Epithelial cell of esophagus (primary cell): ENCODE data around the gene SLC25A12.
"Not testable (repeated sequence)": the region's sequence is repeated elsewhere in the genome, so short reads cannot be mapped to it uniquely, and the experiment has no call there.

Experiments
- DNase-seq: peaks from one replicate; pipeline ENCODE4 v3.0.0; 2010; ENCODE audit warnings: low read depth
- H3K4me3 ChIP-seq: 2 replicates; pipeline ENCODE4 v1.5.1; 2011; ENCODE audit warnings: mild to moderate bottlenecking, low read length, control low read depth
- CTCF ChIP-seq: IDR thresholded peaks from 2 replicates; pipeline ENCODE4 v1.5.1; 2011; ENCODE audit warnings: low read depth, mild to moderate bottlenecking, low read length, control low read depth, inconsistent platforms; ENCODE audit not compliant: insufficient read depth; ENCODE audit errors: missing control alignments

SLC25A12 gene

DNA sequence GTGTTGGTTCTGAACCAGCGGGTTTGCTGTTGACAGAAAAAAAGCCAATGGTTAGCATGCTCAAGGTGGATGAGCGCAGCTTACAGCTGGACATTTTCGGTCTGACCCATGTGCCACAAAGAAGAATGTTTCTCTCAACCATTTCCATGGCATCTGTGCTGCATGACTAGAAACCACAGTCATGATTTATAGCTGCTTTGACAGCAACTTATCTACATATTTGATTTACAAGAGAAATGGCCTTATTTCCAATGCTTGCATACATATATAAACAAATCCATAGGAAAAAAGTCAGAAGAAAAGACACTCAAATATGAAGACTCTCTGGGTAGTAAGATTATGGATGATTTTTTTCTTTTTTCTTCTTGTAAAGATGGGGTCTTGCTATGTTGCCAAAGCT is 108.6 kb downstream of the SLC25A12 start:
- TF ChIP-seq CTCF: no peak
- DNase-seq: no peak
- no peak overlapping the region for H3K4me3 ChIP-seq

GRCh38 chr2:171778515-171778914 is 115.5 kb downstream of the SLC25A12 start:
- DNase-seq: no peak
- no peak for TF ChIP-seq CTCF

DNA sequence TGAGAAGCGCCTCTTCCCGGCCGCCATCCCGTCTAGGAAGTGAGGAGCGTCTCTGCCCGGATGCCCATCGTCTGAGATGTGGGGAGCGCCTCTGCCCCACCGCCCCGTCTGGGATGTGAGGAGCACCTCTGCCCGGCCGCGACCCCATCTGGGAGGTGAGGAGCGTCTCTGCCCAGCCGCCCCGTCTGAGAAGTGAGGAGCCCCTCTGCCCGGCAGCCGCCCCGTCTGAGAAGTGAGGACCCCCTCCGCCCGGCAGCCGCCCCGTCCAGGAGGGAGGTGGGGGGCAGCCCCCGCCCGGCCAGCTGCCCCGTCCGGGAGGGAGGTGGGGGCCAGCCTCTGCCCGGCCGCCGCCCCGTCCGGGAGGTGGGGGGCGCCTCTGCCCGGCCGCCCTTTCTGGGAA is 119.5 kb downstream of the SLC25A12 start:
- not testable (repeated sequence) for H3K4me3 ChIP-seq, DNase-seq

More at GRCh38 chr2:171778515-171778914, 115.5 kb downstream of the SLC25A12 start:
- H3K4me3 ChIP-seq: no peak overlapping the region

DNA sequence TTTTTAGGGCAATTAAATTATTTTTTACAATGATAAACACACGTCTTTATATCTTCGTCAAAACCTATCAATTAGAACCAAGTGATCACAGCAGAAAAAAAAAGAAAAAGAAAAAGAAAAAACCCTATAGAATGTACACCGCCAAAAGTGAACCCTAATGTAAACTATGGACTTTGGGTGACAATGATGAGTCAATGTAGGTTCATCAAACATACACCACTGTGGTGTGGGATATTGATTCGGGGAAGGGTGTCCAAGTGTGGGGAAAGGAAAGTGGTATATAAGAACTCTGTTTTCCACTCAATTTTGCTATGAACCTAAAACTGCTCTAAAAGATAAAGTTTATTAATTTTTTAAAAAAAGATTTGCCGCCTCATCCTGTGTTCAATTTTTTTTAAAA is 121.7 kb downstream of the SLC25A12 start:
- no peak for DNase-seq
- no peak for TF ChIP-seq CTCF
- no peak overlapping the region for H3K4me3 ChIP-seq

DNA sequence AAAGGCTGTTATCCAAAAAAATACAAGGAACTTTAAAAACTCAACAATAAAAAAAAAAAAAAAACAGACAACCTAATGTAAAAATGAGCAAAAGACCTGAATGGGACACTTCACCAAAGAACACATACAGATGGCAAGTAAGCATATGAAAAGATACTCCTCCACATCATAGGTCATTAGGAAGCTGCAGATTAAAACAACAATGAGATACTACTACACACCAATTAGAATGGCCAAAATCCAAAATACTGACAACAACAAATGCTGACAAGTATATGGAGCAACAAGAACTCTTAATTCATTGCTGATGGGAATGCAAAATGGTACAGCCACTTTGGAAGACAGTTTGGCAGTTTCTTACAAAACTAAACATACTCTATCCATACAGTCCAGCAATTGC is 122.6 kb downstream of the SLC25A12 start:
- TF ChIP-seq CTCF: no peak
- H3K4me3 ChIP-seq: no peak overlapping the region
- DNase-seq: no peak

GRCh38 chr2:171763602-171764001 is 130.4 kb downstream of the SLC25A12 start:
- DNase-seq: peak; percentile 60
- no peak for TF ChIP-seq CTCF
- no peak overlapping the region for H3K4me3 ChIP-seq

- no peak for TF ChIP-seq CTCF
- H3K4me3 ChIP-seq: no peak overlapping the region
- DNase-seq: peak; percentile 26
These were observed 131.0 kb downstream of the SLC25A12 start for GRCh38 chr2:171762879-171763573.

DNA sequence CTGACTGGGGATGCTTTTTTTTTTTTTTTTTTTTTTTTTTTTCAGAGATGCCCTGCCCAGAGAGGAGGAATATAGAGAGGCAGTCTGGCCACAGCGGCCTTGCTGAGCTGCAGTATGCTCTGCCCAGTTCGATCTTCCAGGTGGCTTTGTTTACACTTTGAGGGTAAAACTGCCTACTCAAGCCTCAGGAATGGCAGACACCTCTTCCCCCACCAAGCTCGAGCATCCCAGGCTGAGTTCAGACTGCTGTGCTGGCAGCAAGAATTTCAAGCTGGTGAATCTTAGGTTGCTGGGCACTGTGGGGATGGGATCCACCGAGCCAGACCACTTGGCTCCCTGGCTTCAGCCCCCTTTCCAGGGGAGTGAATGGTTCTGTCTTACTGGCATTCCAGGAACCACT is 132.9 kb downstream of the SLC25A12 start:
- H3K4me3 ChIP-seq, DNase-seq: not testable (repeated sequence)

DNA sequence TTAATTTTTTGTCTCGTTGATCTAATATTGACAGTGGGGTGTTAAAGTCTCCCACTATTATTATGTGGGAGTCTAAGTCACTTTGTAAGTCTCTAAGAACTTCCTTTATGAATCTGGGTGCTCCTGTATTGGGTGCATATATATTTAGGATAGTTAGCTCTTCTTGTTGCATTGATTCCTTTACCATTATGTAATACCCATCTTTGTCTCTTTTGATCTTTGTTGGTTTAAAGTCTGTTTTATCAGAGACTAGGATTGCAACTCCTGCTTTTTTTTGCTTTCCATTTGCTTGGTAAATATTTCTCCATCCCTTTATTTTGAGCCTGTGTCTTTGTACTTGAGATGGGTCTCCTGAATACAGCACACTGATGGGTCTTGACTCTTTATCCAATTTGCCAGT is 135.3 kb downstream of the SLC25A12 start:
- not testable (repeated sequence) for H3K4me3 ChIP-seq, DNase-seq
